GM18858 (cell line): ENCODE data around the gene VMO1.
"Not testable (repeated sequence)": the region's sequence is repeated elsewhere in the genome, so short reads cannot be mapped to it uniquely, and the experiment has no call there.

ENCODE experiments used
- ATAC-seq: cut with Tn5 transposase; IDR thresholded peaks from one replicate; pipeline ENCODE4 v1.9.1; 2021; ENCODE audit not compliant: unreplicated experiment

VMO1 gene

GRCh38 chr17:4786106-4786511 lies at the start of gene VMO1:
TSS of gene VMO1 (minus strand) at chr17:4786364. CDS start at chr17:4786352, 12 bp downstream.
- ATAC-seq = no peak

GRCh38 chr17:4834681-4835020 lies 48.5 kb upstream of the VMO1 start:
- ATAC-seq = no peak

GRCh38 chr17:4833941-4834680 lies 47.9 kb upstream of the VMO1 start:
- ATAC-seq = no peak

GRCh38 chr17:4833178-4833940 lies 47.2 kb upstream of the VMO1 start, which contains the start of gene MINK1:
TSS of gene MINK1 (plus strand) at chr17:4833340. CDS start at chr17:4833584, 244 bp downstream.
- ATAC-seq = peak; percentile 79

- ATAC-seq = not testable (repeated sequence)
These were observed 46.6 kb upstream of the VMO1 start for GRCh38 chr17:4832829-4833177.

GRCh38 chr17:4827399-4827798 lies 41.2 kb upstream of the VMO1 start:
- ATAC-seq = no peak

GRCh38 chr17:4823373-4824089 lies 37.4 kb upstream of the VMO1 start:
- ATAC-seq = no peak

GRCh38 chr17:4822835-4823234 lies 36.7 kb upstream of the VMO1 start:
- ATAC-seq = no peak

- no peak for ATAC-seq
These were observed 32.1 kb upstream of the VMO1 start for GRCh38 chr17:4818276-4818675.

GRCh38 chr17:4816826-4817225 lies 30.7 kb upstream of the VMO1 start:
- no peak for ATAC-seq

GRCh38 chr17:4815043-4815675 lies 29.0 kb upstream of the VMO1 start:
- no peak for ATAC-seq

- ATAC-seq = no peak
These were observed 26.5 kb upstream of the VMO1 start for GRCh38 chr17:4812690-4813089.

GRCh38 chr17:4811471-4811870 lies 25.3 kb upstream of the VMO1 start:
- no peak for ATAC-seq

- no peak for ATAC-seq
These were observed 24.6 kb upstream of the VMO1 start for GRCh38 chr17:4810696-4811290.

GRCh38 chr17:4808378-4808767 lies 22.2 kb upstream of the VMO1 start:
- ATAC-seq = no peak

GRCh38 chr17:4807605-4808377 lies 21.6 kb upstream of the VMO1 start:
- no peak for ATAC-seq

GRCh38 chr17:4806777-4807604 lies 20.8 kb upstream of the VMO1 start, which contains the start of gene PLD2:
TSS of gene PLD2 (plus strand) at chr17:4807152. CDS start at chr17:4807773, 621 bp downstream.
- peak; percentile 62 for ATAC-seq

GRCh38 chr17:4806456-4806776 lies 20.3 kb upstream of the VMO1 start:
- no peak for ATAC-seq

- ATAC-seq = no peak
These were observed 16.1 kb upstream of the VMO1 start, which contains the start of gene C17orf114 for GRCh38 chr17:4802228-4802627. TSS of gene C17orf114 (minus strand) at chr17:4802328.
